HG03442 (cell line): ENCODE measurements around the gene ANKS1A.
"Not testable (repeated sequence)": the region's sequence is repeated elsewhere in the genome, so short reads cannot be mapped to it uniquely, and the experiment has no call there.

ENCODE experiments used
- ATAC-seq: cut with Tn5 transposase; IDR thresholded peaks from one replicate; pipeline ENCODE4 v1.9.1; 2021; ENCODE audit warnings: mild to moderate bottlenecking, moderate library complexity; ENCODE audit not compliant: unreplicated experiment

The ANKS1A gene

DNA sequence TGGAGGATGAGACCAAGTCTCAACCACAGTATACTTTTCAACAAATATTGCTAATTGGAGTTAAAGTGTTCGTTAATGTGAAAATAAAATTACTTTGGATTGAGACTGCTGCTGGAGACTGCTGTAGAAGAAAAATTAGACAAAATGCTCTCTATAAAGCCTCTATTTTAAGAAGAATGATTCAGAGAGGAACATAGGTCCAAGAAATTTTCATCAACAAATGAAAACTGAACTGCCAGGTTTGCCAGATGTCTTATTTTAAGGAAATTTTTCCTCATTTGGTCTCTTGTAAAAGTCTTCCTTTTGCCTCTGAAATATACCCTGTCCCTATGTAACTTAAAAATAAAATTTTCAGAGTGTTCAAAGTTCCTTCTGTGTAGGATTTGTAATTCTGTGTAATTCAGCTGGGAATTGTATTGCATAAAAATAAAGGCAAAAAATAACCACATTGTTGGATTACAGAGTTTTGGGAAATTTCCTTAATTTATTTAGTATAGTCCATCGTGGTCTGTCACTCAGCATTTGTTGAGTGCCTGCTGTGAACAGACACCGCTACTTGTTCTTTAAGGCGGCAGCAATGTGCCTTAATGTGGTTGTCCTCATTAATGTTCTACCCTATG, 27.4 kb downstream of the ANKS1A start:
- no peak for ATAC-seq

DNA sequence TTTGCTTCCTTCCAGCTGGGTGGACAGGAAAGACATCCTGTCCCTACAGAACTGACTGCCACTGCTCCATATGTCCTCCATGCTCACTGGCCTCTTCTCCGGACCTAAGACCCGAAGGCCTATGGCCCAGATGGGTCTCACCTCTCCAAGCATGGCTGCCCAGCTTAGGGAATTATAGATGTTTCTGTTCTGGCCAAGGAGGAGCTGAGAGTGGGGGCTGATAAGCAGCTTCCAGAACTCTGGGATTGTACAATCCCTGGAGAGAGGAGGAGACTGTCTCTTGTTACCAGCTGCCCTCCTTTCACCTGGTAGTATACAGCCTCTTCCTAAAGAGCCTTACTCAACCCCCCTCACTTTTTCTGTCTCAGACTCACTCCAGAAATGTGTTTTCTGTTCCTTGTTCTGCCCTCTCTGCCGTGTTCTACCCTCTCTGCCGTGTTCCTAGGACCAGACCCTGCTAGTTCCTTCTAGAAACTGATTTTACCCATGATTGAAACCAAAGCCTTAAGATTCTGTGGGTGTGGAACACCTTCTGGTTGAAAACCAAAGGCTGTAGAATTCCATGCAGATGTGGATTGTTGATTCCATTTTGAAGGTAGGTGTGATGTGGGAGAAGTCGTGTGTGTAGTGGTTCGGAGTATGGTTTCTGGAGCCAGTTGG, 28.7 kb downstream of the ANKS1A start:
- no peak for ATAC-seq

- no peak for ATAC-seq
Observed at GRCh38 chr6:34919651-34920050, 30.6 kb downstream of the ANKS1A start.

- no peak for ATAC-seq
Observed at GRCh38 chr6:34920097-34920496, 31.0 kb downstream of the ANKS1A start.

DNA sequence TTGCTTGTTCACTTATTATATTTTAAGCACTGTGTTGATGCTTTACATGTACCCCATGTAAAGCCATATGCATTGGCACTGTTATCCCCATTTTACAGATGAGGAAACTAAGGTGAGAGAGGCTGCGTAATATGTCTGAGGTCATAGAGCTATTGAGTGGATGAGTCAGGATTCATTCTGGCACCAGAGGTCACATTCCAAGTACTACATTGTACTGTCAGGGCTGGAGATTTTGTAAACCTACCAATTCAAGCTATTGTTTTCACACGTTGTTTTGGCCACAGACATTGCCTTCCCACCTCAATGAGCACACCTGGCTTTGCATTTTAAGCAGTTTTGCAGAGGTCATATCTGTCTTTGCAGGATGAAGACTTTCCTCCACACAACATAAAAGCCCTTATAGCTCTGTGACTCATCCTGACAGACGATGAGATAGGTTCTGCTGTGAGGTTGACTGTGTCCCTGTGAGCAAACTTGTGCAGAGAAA, 33.2 kb downstream of the ANKS1A start:
- ATAC-seq, result no peak

- ATAC-seq, result no peak
Observed at GRCh38 chr6:34924831-34925625, 36.0 kb downstream of the ANKS1A start.

DNA sequence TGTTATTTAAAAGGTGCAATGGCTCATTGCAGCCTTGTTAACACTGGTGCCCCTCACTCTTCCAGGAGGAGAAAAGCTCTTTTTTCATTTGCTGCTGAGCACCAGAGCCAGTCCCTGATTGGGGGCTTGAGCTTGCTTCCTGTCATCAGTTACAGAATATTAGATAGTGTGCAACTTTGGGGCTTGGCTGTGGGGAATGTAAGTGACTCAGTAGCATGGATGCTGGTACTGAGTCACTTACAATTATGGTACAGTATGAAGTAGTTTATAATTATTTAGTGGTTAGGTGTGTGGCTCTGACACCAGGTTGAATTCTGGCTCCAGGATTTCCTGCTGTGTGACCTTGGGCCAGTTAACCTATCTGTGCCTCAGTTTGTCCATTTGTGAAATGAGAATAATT, 37.6 kb downstream of the ANKS1A start:
- ATAC-seq, result no peak

- ATAC-seq, result no peak
Observed at GRCh38 chr6:34928220-34928619, 39.2 kb downstream of the ANKS1A start.

GRCh38 chr6:34928695-34929094, 39.6 kb downstream of the ANKS1A start:
- no peak for ATAC-seq

DNA sequence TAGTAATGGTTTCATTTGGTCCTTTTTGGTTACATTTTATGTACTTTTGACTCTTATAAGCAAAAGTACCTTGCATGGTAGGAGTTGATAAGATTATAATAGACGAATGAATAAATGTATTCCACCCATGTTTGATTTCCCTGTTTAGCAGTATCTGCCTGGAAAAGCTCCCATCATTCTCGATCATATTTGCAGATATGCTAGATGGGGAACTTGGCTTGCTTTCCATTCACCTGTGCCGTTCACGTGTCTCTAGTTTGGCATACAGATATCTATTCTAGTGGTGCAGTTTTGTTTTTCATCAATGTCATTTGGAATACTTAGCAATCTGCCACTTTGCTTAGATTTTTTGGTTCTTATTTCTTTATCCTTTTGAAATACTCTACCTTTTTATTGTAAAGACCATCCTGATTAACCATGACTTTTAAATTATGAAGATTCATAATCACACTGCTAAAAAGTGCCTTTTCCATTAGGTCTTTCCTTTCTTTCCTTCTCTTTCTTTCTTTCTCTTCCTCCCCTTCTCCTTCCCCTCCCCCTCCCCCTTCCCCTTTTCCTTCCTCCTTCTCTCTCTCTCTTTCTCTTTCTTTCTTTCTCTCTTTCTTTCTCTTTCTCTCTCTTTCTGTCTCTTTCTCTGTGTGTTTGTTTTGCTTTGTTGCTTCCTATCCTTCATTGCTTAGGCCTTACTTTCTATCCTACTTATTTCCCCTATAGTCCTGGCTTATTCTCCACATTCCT, 40.4 kb downstream of the ANKS1A start:
- no peak for ATAC-seq

DNA sequence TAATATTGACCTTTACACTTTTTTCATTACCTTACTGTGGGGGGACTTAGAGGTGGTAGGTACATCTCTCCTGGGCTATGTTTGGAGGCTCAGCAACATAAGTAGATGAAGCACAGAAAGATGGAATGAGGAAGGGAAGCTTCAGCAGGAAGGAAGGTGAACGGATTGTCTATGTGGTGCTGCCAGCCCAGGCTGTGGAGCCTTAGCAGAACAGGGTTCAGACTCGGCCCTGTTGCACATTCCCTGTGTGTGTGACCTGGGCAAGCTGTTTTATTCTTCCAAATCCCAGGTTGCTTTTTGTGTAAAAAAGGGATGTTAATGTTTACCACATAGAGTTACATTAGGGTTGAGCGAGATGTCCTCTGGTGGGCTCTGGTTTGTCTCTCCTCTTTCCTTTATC, 41.2 kb downstream of the ANKS1A start:
- no peak for ATAC-seq

DNA sequence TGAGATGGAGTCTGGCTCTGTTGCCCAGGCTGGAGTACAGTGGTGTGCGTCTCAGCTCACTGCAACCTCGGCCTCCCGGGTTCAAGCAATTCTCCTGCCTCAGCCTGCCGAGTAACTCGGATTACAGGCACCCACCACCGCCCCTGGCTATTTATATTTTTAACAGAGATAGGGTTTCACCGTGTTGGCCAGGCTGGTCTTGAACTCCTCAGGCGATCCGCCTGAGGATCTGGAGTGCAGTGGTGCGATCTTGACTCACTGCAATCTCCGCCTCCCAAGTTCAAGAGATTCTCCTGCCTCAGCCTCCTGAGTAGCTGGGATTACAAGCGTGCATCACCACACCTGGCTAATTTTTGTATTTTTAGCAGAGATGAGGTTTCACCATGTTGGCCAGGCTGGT, 43.1 kb downstream of the ANKS1A start:
- not testable (repeated sequence) for ATAC-seq

- ATAC-seq, result no peak
Observed at GRCh38 chr6:34934516-34934915, 45.5 kb downstream of the ANKS1A start.

GRCh38 chr6:34938268-34938667, 49.2 kb downstream of the ANKS1A start:
- no peak for ATAC-seq

GRCh38 chr6:34940030-34940434, 51.0 kb downstream of the ANKS1A start:
- ATAC-seq, result no peak

- no peak for ATAC-seq
Observed at GRCh38 chr6:34941421-34941820, 52.4 kb downstream of the ANKS1A start.

DNA sequence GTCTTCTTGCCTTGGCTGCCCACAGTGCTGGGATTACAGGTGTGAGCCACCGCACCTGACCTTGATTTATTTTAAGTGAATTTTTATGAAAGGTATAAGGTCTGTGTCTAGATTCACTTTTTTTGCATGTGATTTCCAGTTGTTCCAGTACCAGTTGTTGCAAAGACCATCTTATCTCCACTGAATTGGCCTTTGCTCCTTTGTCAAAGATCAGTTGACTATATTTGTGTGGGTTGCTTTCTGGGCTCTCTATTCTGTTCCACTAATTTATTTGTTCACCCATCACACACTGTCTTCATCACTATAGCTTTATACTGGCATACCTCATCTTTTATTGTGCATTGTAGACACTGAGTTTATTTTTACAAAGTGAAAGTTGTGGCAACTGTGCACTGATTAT, 56.3 kb downstream of the ANKS1A start:
- ATAC-seq, result no peak

GRCh38 chr6:34947561-34947960, 58.5 kb downstream of the ANKS1A start:
- ATAC-seq, result no peak

DNA sequence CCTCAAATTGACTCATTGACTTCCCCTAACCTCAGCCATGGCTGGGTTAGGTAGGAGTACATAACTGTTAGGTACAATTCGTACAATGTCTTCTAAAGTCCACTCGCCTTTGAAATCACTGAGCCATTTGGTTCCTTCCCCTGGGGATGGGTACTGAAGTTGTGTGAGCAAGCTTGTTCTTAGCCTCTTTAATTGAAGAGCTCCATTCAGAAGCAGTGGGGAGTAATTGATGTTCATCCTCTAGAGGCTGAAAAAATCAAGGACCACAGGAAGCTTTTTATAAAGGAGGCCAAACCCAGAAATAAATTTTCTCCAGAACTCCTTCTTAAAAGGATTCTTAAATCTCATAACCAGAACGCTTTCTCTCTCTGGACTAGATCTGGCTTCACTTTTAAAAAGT, 60.6 kb downstream of the ANKS1A start:
- no peak for ATAC-seq

DNA sequence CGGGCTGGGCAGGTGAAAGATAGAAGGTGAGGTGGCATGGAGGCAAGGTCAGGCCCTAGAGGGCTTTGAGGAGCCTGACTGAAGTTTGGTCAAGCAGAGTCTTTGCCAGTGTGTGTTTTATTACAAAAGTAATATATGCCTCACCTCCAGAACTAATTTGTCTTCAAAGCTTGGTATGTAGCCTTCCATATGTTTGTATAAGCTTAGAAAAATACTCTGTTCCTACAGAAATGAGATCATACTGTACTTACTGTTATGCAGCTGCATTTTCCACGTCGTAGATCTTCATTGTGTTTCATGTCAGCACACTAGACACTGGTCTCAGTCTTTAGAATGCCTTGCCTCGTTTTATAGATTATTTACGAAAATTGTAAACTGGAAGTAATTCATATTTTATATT, 61.8 kb downstream of the ANKS1A start:
- no peak for ATAC-seq

DNA sequence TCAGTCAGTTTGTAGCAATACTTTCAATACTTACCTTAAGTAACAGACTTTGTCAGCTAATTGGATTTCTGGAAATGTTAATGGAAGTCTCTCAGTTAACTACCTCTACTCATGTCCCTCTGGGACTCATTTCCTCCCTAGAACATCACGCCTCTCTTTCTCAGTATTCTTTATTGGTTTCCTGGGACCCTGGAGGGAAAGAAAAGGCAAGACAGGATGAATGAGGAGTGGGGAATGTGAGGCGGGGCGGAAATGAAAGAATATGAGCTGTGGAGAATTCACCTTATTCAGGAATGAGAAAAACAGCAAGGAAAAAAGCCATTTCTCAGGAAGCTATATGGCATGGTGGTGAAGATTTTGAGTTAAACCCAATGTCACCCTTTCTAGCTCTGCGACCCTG, 62.7 kb downstream of the ANKS1A start:
- ATAC-seq, result no peak
